ENCODE data around the gene COBL. TPM values are rescaled to one million over a fixed set of nuclear protein-coding genes. Genes with fewer than 3 reads are reported as not detected.

The COBL gene
- total and polyA plus RNA-seq, 10 of the 15 experiments (the other 5 are each of a cell fraction or from before 2014, with no cell fraction given): 0.21 TPM; not detected in 9

- no peaks in the 10 kb centered on the region for H3K4me1 ChIP-seq (ENCODE audit: control insufficient read depth, insufficient read depth, low read length)
- H3K36me3 ChIP-seq (ENCODE audit: control insufficient read depth in 2 of 2, insufficient read depth in 2 of 2, low read length in 1 of 2): no peaks in the 10 kb centered on the region
- in situ Hi-C loops (cut with MboI) (no loop called here), intact Hi-C loops (cut with micrococcal nuclease; ENCODE audit: unreplicated experiment) (no loop called here)
- CTCF ChIA-PET: no interaction called here
- no peaks in the 10 kb centered on the region for H3K79me2 ChIP-seq (ENCODE audit: control insufficient read depth, insufficient read depth, low read length)
- H3K4me3 ChIP-seq: no peak overlapping the region
- 0 out of 4 replicates have a peak, but pooled peaks cover 0 to 2% of the 10 kb centered on the region in 2 experiments for H3K27me3 ChIP-seq (replicated peaks in 1 of 2; ENCODE audit: control insufficient read depth in 2 of 2, insufficient read depth in 2 of 2, low read length in 1 of 2)
- SMC1A ChIA-PET (ENCODE audit: uncharacterized antibody, unreplicated experiment): no interaction called here
- WGBS (ENCODE audit: insufficient coverage, insufficient replicate concordance, low lambda C conversion rate, missing lambda C conversion rate): 29% methylated on average over 7 of the region's 7 CpGs
- no peaks in the 10 kb centered on the region; the same call in 2 of the 3 replicates for H3K9me3 ChIP-seq (replicated peaks; ENCODE audit: control insufficient read depth, insufficient read depth, low read length)
- H3K27ac ChIP-seq (ENCODE audit: control insufficient read depth, insufficient read depth): no peak overlapping the region
- no peaks in the 10 kb centered on the region for H4K20me1 ChIP-seq (ENCODE audit: control insufficient read depth, insufficient read depth)
- no peak for DNase-seq (ENCODE audit: low read depth, low spot score)
- no peak for FAIRE-seq
- no TSS peak for BruUV-seq (replicated peaks)
- POLR2A ChIA-PET: interaction anchor here (0.6 kb wide), 1 partner anchor 436 kb away, joined by 3 read pairs; no protein-coding TSS in a partner anchor
- RAD21 ChIA-PET (ENCODE audit: unreplicated experiment): no interaction called here
- no peak overlapping the region for H3K9ac ChIP-seq (ENCODE audit: control insufficient read depth, insufficient read depth, low read length)
- no peak for ATAC-seq
- no peak for TF ChIP-seq SREBF1 (IDR thresholded peaks at IDR 0.05; ENCODE audit: low read length)
- TF ChIP-seq MYB (IDR thresholded peaks at IDR 0.05; ENCODE audit: borderline replicate concordance, low read depth, low read length): no peak
- TF ChIP-seq MTA2 (IDR thresholded peaks at IDR 0.05; ENCODE audit: low read depth): no peak
- no peak for TF ChIP-seq IRF5 (IDR thresholded peaks at IDR 0.05; ENCODE audit: borderline replicate concordance)
- no peak for TF ChIP-seq BACH1 (IDR thresholded peaks at IDR 0.05; ENCODE audit: borderline replicate concordance)
- TF ChIP-seq CBX5 (IDR thresholded peaks at IDR 0.05; ENCODE audit: low read depth): 0 out of 2 replicates have a peak, but pooled peaks have one; percentile 25
- H2AFZ ChIP-seq (ENCODE audit: control insufficient read depth, low read depth, low read length): no peak overlapping the region
- H3K4me2 ChIP-seq (ENCODE audit: control insufficient read depth, insufficient read depth): no peak overlapping the region
Observed at GRCh38 chr7:51146816-51147586, 169.6 kb downstream of the COBL start.

Data from GM12878 (cell line).